Right cardiac atrium (tissue), 5 donors: ENCODE data around the gene FOXP1. TPM values are rescaled to one million over a fixed set of nuclear protein-coding genes. Genes with fewer than 3 reads are reported as not detected.

Experiments used
- ATAC-seq, 2 donors: fragments of 200-7000 bp; cut with Tn5 transposase; one replicate each; pipeline versions ENCODE4 v1.8.0 to v1.9.1; 2020; ENCODE audit warnings: moderate library complexity in 2 of 2, mild to moderate bottlenecking in 1 of 2
- DNase-seq, 3 donors: peaks; one replicate each; pipeline ENCODE4 v3.0.0-alpha.2; 2020
- H3K27ac ChIP-seq: one replicate; pipeline ENCODE4 v1.5.1; 2013; ENCODE audit warnings: mild to moderate bottlenecking, low read length, control low read depth, moderate library complexity
- H3K27me3 ChIP-seq: one replicate; pipeline ENCODE4 v1.6.1; 2013; ENCODE audit not compliant: control insufficient read depth, insufficient read depth
- H3K4me1 ChIP-seq: one replicate; pipeline ENCODE4 v1.6.1; 2013; ENCODE audit warnings: low read length; ENCODE audit not compliant: control insufficient read depth, insufficient read depth
- H3K4me3 ChIP-seq: one replicate; pipeline ENCODE4 v1.5.1; 2013; ENCODE audit warnings: low read length, control low read depth
- H3K9me3 ChIP-seq: one replicate; pipeline ENCODE4 v1.6.1; 2013; ENCODE audit warnings: low read length; ENCODE audit not compliant: control insufficient read depth
- WGBS: extraction: QIAGEN DNeasy Blood & Tissue Kit; methylation state at CpG from one replicate; pipeline ENCODE4 v1.1.7; 2013; 5-methylcytosine and 5-hydroxymethylcytosine counted together
- intact Hi-C, 4 donors: fragments of 100-400 bp; cut with DNase I; formaldehyde crosslinking; loops; one replicate each; pipeline versions ENCODE4 v1.11.0 to v1.14.0; 2022 to 2023
- polyA plus RNA-seq: library from polyadenylated mRNA; stranded (reverse); fragments of 200-250 nt; gene quantifications from one replicate; pipeline ENCODE4 v1.2.3, GENCODE V29; 2013
- total RNA-seq, 4 donors: library from RNA; stranded (reverse); fragmentation: NEBNext Ultra II Directional; extraction: Animal tissue kit (Norgen Biotek cat#: 25700); gene quantifications; one replicate each; pipeline ENCODE4 v1.2.1, GENCODE V29; 2021
- donor health status: healthy with polysubstance abuse.
- donor health status: DM: no; HTN: yes; CAD: no.
- donor health status: DM: no; HTN: no; CAD: no.
- donor health status: DM: no; HTN: yes; CAD: no; lungs with severe emphysema.
- donor health status: DM: yes; HTN: yes; CAD: no.

FOXP1 gene
- total and polyA plus RNA-seq, 5 donors = 13.6 to 63.4 (median 57.4) TPM

DNA sequence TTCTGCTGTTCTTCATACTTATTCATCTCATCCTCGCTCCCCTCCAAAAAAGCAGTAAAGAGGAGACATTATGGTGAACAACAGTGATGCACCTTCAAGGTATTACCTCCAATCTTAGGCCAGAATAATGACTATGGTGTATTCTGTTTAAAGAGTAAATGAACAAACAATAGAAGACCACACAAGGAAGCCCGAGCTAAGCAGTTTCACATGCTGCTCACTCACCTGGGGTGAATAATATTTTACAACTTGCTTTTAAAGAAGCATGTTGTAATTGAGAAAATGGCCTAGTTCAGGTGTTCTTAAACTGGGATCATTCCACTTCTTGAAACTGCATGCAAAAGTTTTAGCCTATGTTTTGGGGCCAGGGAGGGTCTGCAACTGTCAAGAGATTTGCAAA lies 581.2 kb downstream of the FOXP1 start:
- no peak for DNase-seq
- ATAC-seq = no peak
- Histone ChIP-seq H3K27me3 (no peaks in the 10 kb centered on the region), H3K4me3 (no peak overlapping the region), H3K27ac (no peak overlapping the region), H3K4me1 (no peaks in the 10 kb centered on the region), H3K9me3 (no peaks in the 10 kb centered on the region)
- 96% methylated on average over 2 of the region's 2 CpGs for WGBS
- intact Hi-C loops = loop anchor here in 1 of 4 donors (10.0 kb wide), 1 partner anchor 583 kb away; the partner anchor contains the start of gene FOXP1

DNA sequence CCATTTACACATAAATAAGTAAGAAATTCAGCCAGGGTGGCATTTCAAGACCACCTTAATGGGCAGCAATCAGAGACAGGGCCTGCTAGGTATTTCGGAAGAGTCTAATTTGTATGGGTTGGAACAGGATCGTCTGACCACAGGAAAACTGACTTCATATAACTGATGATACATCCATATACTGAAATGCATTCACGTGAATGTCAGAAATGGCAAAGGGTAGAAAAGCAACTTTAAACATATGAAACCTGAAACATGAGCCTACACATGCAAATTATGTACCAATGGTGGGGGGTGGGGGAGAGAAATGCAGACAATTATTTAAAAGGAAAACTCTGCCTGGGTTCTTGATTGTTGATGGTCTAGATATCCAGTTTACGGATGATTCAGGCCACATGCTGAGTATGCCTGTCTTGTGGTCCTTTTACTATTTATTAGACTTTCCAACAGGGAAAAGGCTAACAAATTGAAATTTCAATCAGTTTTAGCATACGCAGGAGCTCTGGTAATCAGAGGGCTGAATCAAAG lies 582.2 kb downstream of the FOXP1 start:
- WGBS = 80% methylated on average over 5 of the region's 5 CpGs
- no peaks in the 10 kb centered on the region for H3K9me3 ChIP-seq
- intact Hi-C loops = loop anchor here in 1 of 4 donors (10.0 kb wide), 1 partner anchor 583 kb away; the partner anchor contains the start of gene FOXP1
- no peak for DNase-seq
- H3K27ac ChIP-seq = no peak overlapping the region
- no peak for ATAC-seq
- H3K4me3 ChIP-seq = no peak overlapping the region
- no peaks in the 10 kb centered on the region for H3K27me3 ChIP-seq
- no peaks in the 10 kb centered on the region for H3K4me1 ChIP-seq

DNA sequence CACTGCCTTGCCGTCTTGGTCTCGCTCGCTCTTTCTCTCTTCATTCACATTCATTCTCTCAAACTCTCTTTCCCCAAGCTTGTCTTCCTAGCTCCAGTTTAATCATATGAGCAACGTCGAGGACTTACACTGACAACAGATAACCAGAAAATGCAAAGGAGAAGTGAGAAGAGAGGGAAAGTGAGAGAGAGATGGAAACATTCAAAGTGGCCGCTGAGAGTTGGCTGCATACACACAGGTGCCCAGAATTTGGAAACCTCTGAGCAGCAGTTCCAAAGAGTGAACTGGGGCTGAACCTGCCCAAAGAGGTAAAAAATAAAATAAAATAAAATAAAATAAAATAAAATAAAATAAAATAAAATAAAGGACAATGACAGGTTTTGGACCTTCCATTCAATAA lies 583.0 kb downstream of the FOXP1 start:
- no peak for ATAC-seq

GRCh38 chr3:70999730-71000129 lies 583.8 kb downstream of the FOXP1 start:
- no peak overlapping the region for H3K4me3 ChIP-seq
- DNase-seq = no peak
- no peaks in the 10 kb centered on the region for H3K27me3 ChIP-seq
- WGBS = 34% methylated on average over 4 of the region's 4 CpGs
- H3K4me1 ChIP-seq = no peaks in the 10 kb centered on the region
- peak in 1 of 2 donors; percentile 83 for ATAC-seq
- intact Hi-C loops = loop anchor here in 1 of 4 donors (10.0 kb wide), 1 partner anchor 585 kb away; the partner anchor contains the start of gene FOXP1
- H3K9me3 ChIP-seq = no peaks in the 10 kb centered on the region
- no peak overlapping the region for H3K27ac ChIP-seq

More for the DNA sequence above, 583.0 kb downstream of the FOXP1 start:
- intact Hi-C loops = loop anchor here in 1 of 4 donors (10.0 kb wide), 1 partner anchor 584 kb away; the partner anchor contains the start of gene FOXP1
- no peak for DNase-seq
- H3K27me3 ChIP-seq = no peaks in the 10 kb centered on the region
- H3K27ac ChIP-seq = no peak overlapping the region
- 80% methylated on average over 6 of the region's 6 CpGs for WGBS
- H3K4me3 ChIP-seq = no peak overlapping the region
- no peaks in the 10 kb centered on the region for H3K4me1 ChIP-seq
- H3K9me3 ChIP-seq = no peaks in the 10 kb centered on the region

GRCh38 chr3:70996082-70996481 lies 587.4 kb downstream of the FOXP1 start:
- H3K4me1 ChIP-seq = no peaks in the 10 kb centered on the region

DNA sequence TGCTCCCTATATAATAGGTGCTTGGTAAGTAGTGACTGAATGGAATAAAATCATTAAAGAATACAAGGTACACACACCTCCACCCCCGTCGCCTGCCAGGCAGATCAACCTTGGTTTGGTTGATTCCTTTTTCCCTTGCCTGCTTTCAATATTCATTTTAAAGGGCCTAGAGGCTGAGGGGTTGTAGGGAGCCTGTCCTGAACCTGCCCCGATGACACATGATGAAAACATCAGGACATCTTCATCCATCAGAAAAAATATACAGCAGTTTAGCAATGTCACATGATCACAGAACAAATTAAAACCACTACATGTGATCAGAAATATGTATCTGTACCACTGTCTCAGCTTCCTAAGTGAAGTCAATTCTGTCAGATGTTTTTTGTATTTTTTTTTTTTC lies 588.9 kb downstream of the FOXP1 start:
- H3K27ac ChIP-seq = no peak overlapping the region
- WGBS = over 99% methylated on average over 3 of the region's 3 CpGs
- ATAC-seq (no peak), DNase-seq (no peak)
- H3K4me3 ChIP-seq = no peak overlapping the region
- no peaks in the 10 kb centered on the region for H3K4me1 ChIP-seq
- no peaks in the 10 kb centered on the region for H3K27me3 ChIP-seq
- H3K9me3 ChIP-seq = no peaks in the 10 kb centered on the region
- intact Hi-C loops = no loop called here

More at GRCh38 chr3:70996082-70996481, 587.4 kb downstream of the FOXP1 start:
- WGBS = 92% methylated on average over 7 of the region's 7 CpGs
- H3K27ac ChIP-seq = no peak overlapping the region
- intact Hi-C loops = no loop called here
- no peak for DNase-seq
- no peak overlapping the region for H3K4me3 ChIP-seq
- H3K27me3 ChIP-seq = no peaks in the 10 kb centered on the region
- ATAC-seq = no peak
- no peaks in the 10 kb centered on the region for H3K9me3 ChIP-seq

GRCh38 chr3:70992562-70993204 lies 590.8 kb downstream of the FOXP1 start:
- intact Hi-C loops = no loop called here
- Histone ChIP-seq H3K4me3 (no peak overlapping the region), H3K4me1 (no peaks in the 10 kb centered on the region), H3K9me3 (no peaks in the 10 kb centered on the region), H3K27me3 (no peaks in the 10 kb centered on the region), H3K27ac (no peak overlapping the region)
- ATAC-seq (no peak), DNase-seq (no peak)
- WGBS = 88% methylated on average over 11 of the region's 11 CpGs

DNA sequence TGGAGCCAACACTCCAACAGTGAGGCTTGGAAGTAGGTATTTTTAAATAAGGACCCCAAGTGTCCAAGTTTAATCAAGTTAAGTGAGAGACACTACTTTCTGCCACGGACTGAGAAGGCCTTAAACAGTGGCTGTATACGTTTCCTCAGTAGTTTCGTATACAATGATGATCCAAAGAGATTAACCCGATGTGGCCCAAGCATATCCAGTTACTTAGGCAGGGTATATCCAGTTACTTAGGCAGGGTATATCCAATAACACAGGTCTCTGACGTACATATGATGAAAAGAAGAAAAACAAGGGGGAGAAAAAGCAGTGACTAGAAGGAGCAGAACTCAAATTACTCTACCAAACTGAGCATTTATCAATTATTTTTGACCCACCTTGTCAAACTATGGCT lies 591.4 kb downstream of the FOXP1 start:
- 91% methylated on average over 5 of the region's 5 CpGs for WGBS
- intact Hi-C loops = no loop called here
- no peak overlapping the region for H3K27ac ChIP-seq

GRCh38 chr3:70990723-70991122 lies 592.8 kb downstream of the FOXP1 start:
- no peak for DNase-seq
- Histone ChIP-seq H3K27ac (no peak overlapping the region), H3K4me1 (peaks cover 4% of the 10 kb centered on the region), H3K27me3 (no peaks in the 10 kb centered on the region), H3K4me3 (no peak overlapping the region), H3K9me3 (no peaks in the 10 kb centered on the region)
- intact Hi-C loops = no loop called here
- WGBS = 80% methylated on average over 5 of the region's 5 CpGs
- no peak for ATAC-seq

More for the DNA sequence above, 591.4 kb downstream of the FOXP1 start:
- H3K27me3 ChIP-seq = no peaks in the 10 kb centered on the region
- DNase-seq (no peak), ATAC-seq (no peak)
- H3K4me3 ChIP-seq = no peak overlapping the region
- H3K4me1 ChIP-seq = no peaks in the 10 kb centered on the region
- no peaks in the 10 kb centered on the region for H3K9me3 ChIP-seq

DNA sequence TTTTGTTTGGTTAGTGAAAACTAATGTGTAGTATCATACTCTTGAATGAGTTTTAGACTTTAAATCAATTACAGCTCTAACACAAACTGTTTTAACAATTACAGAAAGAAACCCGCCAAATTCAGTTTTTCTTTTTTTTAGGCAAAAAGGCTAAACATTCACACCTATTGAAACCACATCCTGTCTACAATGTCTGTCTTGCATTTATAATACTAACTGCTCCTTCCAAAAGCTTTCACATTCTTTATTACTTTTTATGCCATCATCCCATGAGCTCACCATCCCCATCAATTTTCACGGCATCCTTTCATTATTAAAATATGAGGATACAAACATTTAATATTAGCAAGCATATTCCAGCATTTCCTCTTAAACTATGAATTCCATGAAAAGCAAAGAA lies 593.3 kb downstream of the FOXP1 start:
- no peak overlapping the region for H3K4me3 ChIP-seq
- no peaks in the 10 kb centered on the region for H3K9me3 ChIP-seq
- H3K4me1 ChIP-seq = peaks cover 4% of the 10 kb centered on the region
- 94% methylated on average over 2 of the region's 2 CpGs for WGBS
- no peaks in the 10 kb centered on the region for H3K27me3 ChIP-seq
- intact Hi-C loops = no loop called here
- ATAC-seq (no peak), DNase-seq (no peak)
- no peak overlapping the region for H3K27ac ChIP-seq

GRCh38 chr3:70989174-70989573 lies 594.4 kb downstream of the FOXP1 start:
- WGBS = 29% methylated on average over 3 of the region's 3 CpGs
- H3K4me1 ChIP-seq = peaks cover 6% of the 10 kb centered on the region

More at GRCh38 chr3:70989174-70989573, 594.4 kb downstream of the FOXP1 start:
- H3K9me3 ChIP-seq = no peaks in the 10 kb centered on the region
- intact Hi-C loops = loop anchor here in 1 of 4 donors (10.0 kb wide), 1 partner anchor 274 kb away; no protein-coding TSS in a partner anchor
- no peak for DNase-seq
- peak; percentile 74 to 77 for ATAC-seq
- H3K27ac ChIP-seq = no peak overlapping the region
- no peaks in the 10 kb centered on the region for H3K27me3 ChIP-seq
- no peak overlapping the region for H3K4me3 ChIP-seq
